Measurements from ENCODE around the gene PYDC2.

DNA sequence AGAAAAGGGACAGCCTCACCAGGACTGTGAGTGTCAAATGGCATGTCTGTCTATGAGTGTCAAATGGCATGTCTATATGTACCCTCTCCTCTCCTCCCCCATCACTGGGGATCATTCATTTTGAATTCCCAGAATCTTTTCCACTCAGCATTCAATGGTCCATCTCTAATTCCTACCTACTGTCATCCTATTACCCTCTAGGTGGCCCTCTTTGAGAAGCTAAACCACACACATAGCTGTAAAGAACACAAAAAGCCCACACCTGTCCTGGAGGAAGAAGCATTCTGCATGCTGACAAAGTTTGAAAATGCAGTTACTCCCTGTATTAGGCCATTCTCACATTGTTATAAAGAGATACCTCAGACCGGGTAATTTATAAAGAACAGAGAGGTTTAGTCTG is 46.2 kb upstream of the PYDC2 start:
- TF ChIP-seq, protein P1, sequence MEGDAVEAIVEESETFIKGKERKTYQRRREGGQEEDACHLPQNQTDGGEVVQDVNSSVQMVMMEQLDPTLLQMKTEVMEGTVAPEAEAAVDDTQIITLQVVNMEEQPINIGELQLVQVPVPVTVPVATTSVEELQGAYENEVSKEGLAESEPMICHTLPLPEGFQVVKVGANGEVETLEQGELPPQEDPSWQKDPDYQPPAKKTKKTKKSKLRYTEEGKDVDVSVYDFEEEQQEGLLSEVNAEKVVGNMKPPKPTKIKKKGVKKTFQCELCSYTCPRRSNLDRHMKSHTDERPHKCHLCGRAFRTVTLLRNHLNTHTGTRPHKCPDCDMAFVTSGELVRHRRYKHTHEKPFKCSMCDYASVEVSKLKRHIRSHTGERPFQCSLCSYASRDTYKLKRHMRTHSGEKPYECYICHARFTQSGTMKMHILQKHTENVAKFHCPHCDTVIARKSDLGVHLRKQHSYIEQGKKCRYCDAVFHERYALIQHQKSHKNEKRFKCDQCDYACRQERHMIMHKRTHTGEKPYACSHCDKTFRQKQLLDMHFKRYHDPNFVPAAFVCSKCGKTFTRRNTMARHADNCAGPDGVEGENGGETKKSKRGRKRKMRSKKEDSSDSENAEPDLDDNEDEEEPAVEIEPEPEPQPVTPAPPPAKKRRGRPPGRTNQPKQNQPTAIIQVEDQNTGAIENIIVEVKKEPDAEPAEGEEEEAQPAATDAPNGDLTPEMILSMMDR (IDR thresholded peaks at IDR 0.05; ENCODE audit: low read length) = no peak
- TF ChIP-seq EZH2 (IDR thresholded peaks at IDR 0.05; ENCODE audit: borderline replicate concordance, low read length) = no peak

Measured in OCI-LY1 (cell line).